ENCODE results near the gene MGAT2. TPM values are rescaled to one million over a fixed set of nuclear protein-coding genes. Genes with fewer than 3 reads are reported as not detected.
A peak's percentile ranks its signal among the peaks of the same experiment; 100 is the strongest.

MGAT2 gene
- total and polyA plus RNA-seq, 9 of the 15 experiments (the other 6 are each of a cell fraction or from before 2014, with no cell fraction given), result 0.03 to 33.3 (median 24.6) TPM; not detected in 1

- DNase-seq (ENCODE audit: extremely low read depth in 1 of 4, low spot score in 3 of 4) (peak; percentile 42 to 67 (median 48)), ATAC-seq (peak; percentile 54), FAIRE-seq (no peak)
- H2AFZ ChIP-seq (ENCODE audit: low read depth, low read length), result peak within 1 kb of the TSS; percentile 85
- H3K9ac ChIP-seq (ENCODE audit: insufficient read depth in 1 of 2, low read depth in 2 of 2, low read length in 2 of 2), result peak within 1 kb of the TSS; percentile 91 to 99
- ChIA-PET CTCF (ENCODE audit: low intra/inter-chr PET ratio) (interaction anchor here (0.6 kb wide), 1 partner anchor 470 kb away, joined by 3 read pairs; no protein-coding TSS in a partner anchor), POLR2A (interaction anchor here (0.5 to 3.4 kb wide), 14 partner anchors 9 to 1203 kb away, joined by 3 to 25 read pairs (median 4); partner anchors contain the start of genes KLHDC2, LRR1, MGAT2 and RPL36AL)
- peaks cover 96% of the 10 kb centered on the region for H3K79me2 ChIP-seq (ENCODE audit: control insufficient read depth, insufficient read depth, low read length)
- H3K4me3 ChIP-seq, result peak within 1 kb of the TSS; percentile 91
- TSS peak; percentile 50 for BruUV-seq (replicated peaks)
- peaks cover 8 to 20% of the 10 kb centered on the region in 2 experiments; a peak in 4 of 5 replicates for H3K4me1 ChIP-seq (replicated peaks in 1 of 2; ENCODE audit: control insufficient read depth in 2 of 2, insufficient read depth in 2 of 2, low read length in 2 of 2)
- peaks cover 32% of the 10 kb centered on the region for H3K36me3 ChIP-seq (ENCODE audit: control insufficient read depth, insufficient read depth, low read length)
- no peaks in the 10 kb centered on the region for H3K9me1 ChIP-seq (ENCODE audit: control insufficient read depth, insufficient read depth, low read length)
- no peaks in the 10 kb centered on the region for H3K27me3 ChIP-seq (ENCODE audit: control insufficient read depth in 2 of 2, insufficient read depth in 2 of 2, low read length in 2 of 2)
- in situ Hi-C loops (cut with MboI) (loop anchor here (25.0 kb wide), 1 partner anchor 478 kb away; the partner anchor contains the start of gene VCPKMT), intact Hi-C loops (cut with micrococcal nuclease) (loop anchor here (1.0 to 5.0 kb wide), 4 partner anchors 54 to 218 kb away; partner anchors contain the start of genes KLHDC2, NEMF and POLE2)
- no peaks in the 10 kb centered on the region for H4K20me1 ChIP-seq (replicated peaks; ENCODE audit: control insufficient read depth, insufficient read depth, low read length)
- peak within 1 kb of the TSS; percentile 92 for H3K4me2 ChIP-seq (ENCODE audit: insufficient read depth, low read length)
- no peaks in the 10 kb centered on the region for H3K9me3 ChIP-seq (replicated peaks; ENCODE audit: control insufficient read depth, insufficient read depth, low read depth, low read length)
- H3K27ac ChIP-seq (ENCODE audit: extremely low read depth, low read depth, low read length), result peak within 1 kb of the TSS; percentile 99
- WGBS (ENCODE audit: insufficient coverage, low coverage, missing lambda C conversion rate), result 2% methylated on average over 38 of the region's 80 CpGs
- TF ChIP-seq ZNF77 (CRISPR knock-in tag; IDR thresholded peaks at IDR 0.05), result no peak
- TF ChIP-seq, protein P1, sequence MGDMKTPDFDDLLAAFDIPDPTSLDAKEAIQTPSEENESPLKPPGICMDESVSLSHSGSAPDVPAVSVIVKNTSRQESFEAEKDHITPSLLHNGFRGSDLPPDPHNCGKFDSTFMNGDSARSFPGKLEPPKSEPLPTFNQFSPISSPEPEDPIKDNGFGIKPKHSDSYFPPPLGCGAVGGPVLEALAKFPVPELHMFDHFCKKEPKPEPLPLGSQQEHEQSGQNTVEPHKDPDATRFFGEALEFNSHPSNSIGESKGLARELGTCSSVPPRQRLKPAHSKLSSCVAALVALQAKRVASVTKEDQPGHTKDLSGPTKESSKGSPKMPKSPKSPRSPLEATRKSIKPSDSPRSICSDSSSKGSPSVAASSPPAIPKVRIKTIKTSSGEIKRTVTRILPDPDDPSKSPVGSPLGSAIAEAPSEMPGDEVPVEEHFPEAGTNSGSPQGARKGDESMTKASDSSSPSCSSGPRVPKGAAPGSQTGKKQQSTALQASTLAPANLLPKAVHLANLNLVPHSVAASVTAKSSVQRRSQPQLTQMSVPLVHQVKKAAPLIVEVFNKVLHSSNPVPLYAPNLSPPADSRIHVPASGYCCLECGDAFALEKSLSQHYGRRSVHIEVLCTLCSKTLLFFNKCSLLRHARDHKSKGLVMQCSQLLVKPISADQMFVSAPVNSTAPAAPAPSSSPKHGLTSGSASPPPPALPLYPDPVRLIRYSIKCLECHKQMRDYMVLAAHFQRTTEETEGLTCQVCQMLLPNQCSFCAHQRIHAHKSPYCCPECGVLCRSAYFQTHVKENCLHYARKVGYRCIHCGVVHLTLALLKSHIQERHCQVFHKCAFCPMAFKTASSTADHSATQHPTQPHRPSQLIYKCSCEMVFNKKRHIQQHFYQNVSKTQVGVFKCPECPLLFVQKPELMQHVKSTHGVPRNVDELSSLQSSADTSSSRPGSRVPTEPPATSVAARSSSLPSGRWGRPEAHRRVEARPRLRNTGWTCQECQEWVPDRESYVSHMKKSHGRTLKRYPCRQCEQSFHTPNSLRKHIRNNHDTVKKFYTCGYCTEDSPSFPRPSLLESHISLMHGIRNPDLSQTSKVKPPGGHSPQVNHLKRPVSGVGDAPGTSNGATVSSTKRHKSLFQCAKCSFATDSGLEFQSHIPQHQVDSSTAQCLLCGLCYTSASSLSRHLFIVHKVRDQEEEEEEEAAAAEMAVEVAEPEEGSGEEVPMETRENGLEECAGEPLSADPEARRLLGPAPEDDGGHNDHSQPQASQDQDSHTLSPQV (IDR thresholded peaks at IDR 0.05), result peak; percentile 16; the same call in 1 of the 2 replicates
- TF ChIP-seq MEF2D (tag; conservative IDR thresholded peaks at IDR 0.05; ENCODE audit: low read depth), result no peak
- no peak for TF ChIP-seq RFX5 (IDR thresholded peaks at IDR 0.05; ENCODE audit: low read depth, low read length)
- TF ChIP-seq ZNF347 (CRISPR knock-in tag; IDR thresholded peaks at IDR 0.05; ENCODE audit: low read depth), result no peak
- no peak for TF ChIP-seq E4F1 (CRISPR knock-in tag; IDR thresholded peaks at IDR 0.05; ENCODE audit: borderline replicate concordance)
- TF ChIP-seq SMARCC2 (IDR thresholded peaks at IDR 0.05; ENCODE audit: low read depth), result no peak
- no peak for TF ChIP-seq ZNF668 (CRISPR knock-in tag; IDR thresholded peaks at IDR 0.05)
- peak; percentile 19 for TF ChIP-seq TBP (optimal IDR thresholded peaks at IDR 0.05; ENCODE audit: low read depth, low read length)
- TF ChIP-seq TEAD1 (CRISPR knock-in tag; IDR thresholded peaks at IDR 0.05), result peak in 1 of 2 experiments; percentile 58; a peak in 1 of 4 replicates
These were observed 14.1 kb downstream of the MGAT2 start, which contains the start of gene DNAAF2 for GRCh38 chr14:49634547-49635334. Gene DNAAF2, minus strand, starts transcription at chr14:49635244. Its CDS starts 95 bp downstream, at chr14:49635149.

Data from K562 (cell line).